ENCODE measurements around the gene RNF10. TPM values are rescaled to one million over a fixed set of nuclear protein-coding genes. Genes with fewer than 3 reads are reported as not detected.
"Not testable (repeated sequence)": the region's sequence is repeated elsewhere in the genome, so short reads cannot be mapped to it uniquely, and the experiment has no call there.

The RNF10 gene
- total and polyA plus RNA-seq, 9 of the 15 experiments (the other 6 are each of a cell fraction or from before 2014, with no cell fraction given), result 43.0 to 139 (median 80.1) TPM

GRCh38 chr12:120487552-120487951, 46.6 kb upstream of the RNF10 start:
- Histone ChIP-seq H3K36me3 (ENCODE audit: control insufficient read depth, insufficient read depth, low read length) (peaks cover 32% of the 10 kb centered on the region), H3K4me1 (replicated peaks in 1 of 2; ENCODE audit: control insufficient read depth in 2 of 2, insufficient read depth in 2 of 2, low read length in 2 of 2) (peaks cover 15 to 26% of the 10 kb centered on the region in 2 experiments; a peak in 4 of 5 replicates), H2AFZ (ENCODE audit: low read depth, low read length) (peak overlapping the region; percentile 14; the same call in 1 of the 2 replicates), H3K27ac (ENCODE audit: extremely low read depth, low read depth, low read length) (peak overlapping the region; percentile 69), H3K4me2 (ENCODE audit: insufficient read depth, low read length) (peak overlapping the region; percentile 43), H3K9ac (ENCODE audit: insufficient read depth in 1 of 2, low read depth in 2 of 2, low read length in 2 of 2) (peak overlapping the region in 1 of 2 experiments; percentile 52; a peak in 2 of 4 replicates)
- peak; percentile 79 for FAIRE-seq
- WGBS (ENCODE audit: insufficient coverage, low coverage, missing lambda C conversion rate), result 16% methylated on average over 7 of the region's 7 CpGs
- H3K4me3 ChIP-seq; in situ Hi-C loops (cut with MboI); H3K27me3 ChIP-seq (ENCODE audit: control insufficient read depth in 2 of 2, insufficient read depth in 2 of 2, low read length in 2 of 2); H4K20me1 ChIP-seq (replicated peaks; ENCODE audit: control insufficient read depth, insufficient read depth, low read length); H3K9me3 ChIP-seq (replicated peaks; ENCODE audit: control insufficient read depth, insufficient read depth, low read depth, low read length); intact Hi-C loops (cut with micrococcal nuclease); H3K79me2 ChIP-seq (ENCODE audit: control insufficient read depth, insufficient read depth, low read length); CTCF ChIA-PET (ENCODE audit: low intra/inter-chr PET ratio); BruUV-seq (replicated peaks); H3K9me1 ChIP-seq (ENCODE audit: control insufficient read depth, insufficient read depth, low read length); TF ChIP-seq PBX2 (CRISPR knock-in tag; IDR thresholded peaks at IDR 0.05; ENCODE audit: low read depth); NR2C2 (CRISPR knock-in tag; IDR thresholded peaks at IDR 0.05); TOE1 (CRISPR knock-in tag; IDR thresholded peaks at IDR 0.05; ENCODE audit: borderline replicate concordance, low read depth): not testable (repeated sequence)
- POLR2A ChIA-PET, result interaction anchor here (0.6 to 2.5 kb wide), 11 partner anchors 9 to 249 kb away, joined by 3 to 12 read pairs (median 3); partner anchors contain the start of gene DYNLL1
- DNase-seq (ENCODE audit: extremely low read depth in 1 of 4, low spot score in 3 of 4), result peak; percentile 40 to 90 (median 48)
- peak; percentile 81 for ATAC-seq
- TF ChIP-seq YY1 (IDR thresholded peaks at IDR 0.05; ENCODE audit: borderline replicate concordance in 1 of 3, control insufficient read depth in 1 of 3, extremely low read depth in 1 of 3, insufficient read depth in 3 of 3, insufficient read length in 1 of 3, insufficient replicate concordance in 2 of 3, low read depth in 1 of 3, low read length in 2 of 3), result peak in 1 of 3 experiments; percentile 71
- TF ChIP-seq CBFA2T3 (IDR thresholded peaks at IDR 0.05), result peak; percentile 88
- 0 out of 2 replicates have a peak, but pooled peaks have one; percentile 13 for TF ChIP-seq PBX2 (tag; conservative IDR thresholded peaks at IDR 0.05; ENCODE audit: low read depth)
- TF ChIP-seq ARID1B (IDR thresholded peaks at IDR 0.05), result peak; percentile 81
- peak; percentile 54 for TF ChIP-seq TFE3 (CRISPR knock-in tag; IDR thresholded peaks at IDR 0.05)
- TF ChIP-seq CBFA2T2 (conservative IDR thresholded peaks at IDR 0.05), result peak; percentile 85
- peak; percentile 71 for TF ChIP-seq NCOR1 (IDR thresholded peaks at IDR 0.05)
- 0 out of 2 replicates have a peak, but pooled peaks have one; percentile 45 for TF ChIP-seq ADNP (tag; IDR thresholded peaks at IDR 0.05)
- TF ChIP-seq USF2 (CRISPR knock-in tag; IDR thresholded peaks at IDR 0.05), result peak; percentile 20; the same call in 1 of the 2 replicates
- 0 out of 2 replicates have a peak, but pooled peaks have one; percentile 22 for TF ChIP-seq NR2C2 (tag; IDR thresholded peaks at IDR 0.05)
- peak; percentile 25; the same call in 1 of the 2 replicates for TF ChIP-seq HMBOX1 (IDR thresholded peaks at IDR 0.05)
- TF ChIP-seq TOE1 (IDR thresholded peaks at IDR 0.05; ENCODE audit: borderline replicate concordance), result peak; percentile 84
- peak in 1 of 2 experiments; percentile 39; a peak in 1 of 4 replicates for TF ChIP-seq TRIM24 (IDR thresholded peaks at IDR 0.05)

Measured in K562 (cell line).